H1 (cell line): ENCODE data around the gene BPI. TPM values are rescaled to one million over a fixed set of nuclear protein-coding genes. Genes with fewer than 3 reads are reported as not detected.

Experiments used
- CTCF ChIA-PET: fragments of 300-600 bp; sonication (Branson Sonifier 250); formaldehyde crosslinking; loops from one replicate; lab custom pipeline; 2021; ENCODE audit not compliant: partially characterized antibody; lab: Charles Lee
- POLR2A ChIA-PET: fragments of 300-600 bp; sonication (Branson Sonifier 250); formaldehyde crosslinking; loops from one replicate; lab custom pipeline; 2021; ENCODE audit warnings: inconsistent platforms; ENCODE audit not compliant: partially characterized antibody; lab: Charles Lee
- DNase-seq, 2 experiments: peaks; one replicate each; pipeline versions ENCODE4 v3.0.0 to v3.0.0-alpha.2; 2010 to 2022; ENCODE audit warnings: low spot score in 2 of 2, low read depth in 1 of 2, mixed read lengths in 1 of 2
- FAIRE-seq: peaks from 2 replicates; lab custom pipeline; 2011; peaks lifted over from hg19 to GRCh38; lab: Jason Lieb, UNC
- H2AFZ ChIP-seq: 2 replicates; pipeline ENCODE4 v1.8.1; 2012; ENCODE audit warnings: low read length, inconsistent platforms
- H2AK5ac ChIP-seq: 2 replicates; pipeline ENCODE4 v1.6.1; 2013; ENCODE audit warnings: low read depth, low read length
- H2BK120ac ChIP-seq: replicated peaks from 2 replicates; pipeline ENCODE3; 2013; ENCODE audit warnings: low read depth, low read length, inconsistent platforms
- H2BK12ac ChIP-seq: 2 replicates; pipeline ENCODE4 v1.6.1; 2013; ENCODE audit warnings: low read depth, low read length
- H2BK15ac ChIP-seq: 2 replicates; pipeline ENCODE4 v1.6.1; 2013; ENCODE audit warnings: low read length
- H2BK20ac ChIP-seq: 2 replicates; pipeline ENCODE4 v1.6.1; 2013; ENCODE audit warnings: low read length
- H2BK5ac ChIP-seq: 2 replicates; pipeline ENCODE4 v1.6.1; 2013; ENCODE audit warnings: low read depth, low read length
- H3K14ac ChIP-seq: 2 replicates; pipeline ENCODE4 v1.6.1; 2013; ENCODE audit warnings: inconsistent platforms; ENCODE audit not compliant: insufficient read length
- H3K18ac ChIP-seq: 2 replicates; pipeline ENCODE4 v1.6.1; 2013; ENCODE audit warnings: low read length; ENCODE audit errors: extremely low read depth
- H3K23ac ChIP-seq: 2 replicates; pipeline ENCODE4 v1.6.1; 2013; ENCODE audit warnings: inconsistent platforms; ENCODE audit not compliant: insufficient read length
- H3K23me2 ChIP-seq: 2 replicates; pipeline ENCODE4 v1.6.1; 2013; ENCODE audit warnings: low read depth, low read length
- H3K27ac ChIP-seq: 2 replicates; pipeline ENCODE4 v1.6.1; 2011; ENCODE audit warnings: low read depth, low read length, inconsistent platforms
- H3K27me3 ChIP-seq, 4 experiments: replicated peaks in 1 of 4; 1 replicate in 1 of 4; 2 replicates in 3 of 4; pipeline versions ENCODE4 v1.6.1 to v1.8.1; 2011 to 2013; ENCODE audit warnings: low read length in 3 of 4, mild to moderate bottlenecking in 3 of 4, inconsistent platforms in 2 of 4, mixed read lengths in 2 of 4, moderate library complexity in 1 of 4; ENCODE audit not compliant: control insufficient read depth in 3 of 4, insufficient read depth in 3 of 4; ENCODE audit errors: extremely low read depth in 1 of 4
- H3K36me3 ChIP-seq, 4 experiments: 2 replicates each; pipeline versions ENCODE4 v1.6.1 to v1.8.1; 2011 to 2013; ENCODE audit warnings: mild to moderate bottlenecking in 4 of 4, low read length in 3 of 4, moderate library complexity in 2 of 4, control low read depth in 1 of 4, inconsistent platforms in 1 of 4; ENCODE audit not compliant: insufficient read depth in 4 of 4, control insufficient read depth in 2 of 4
- H3K4ac ChIP-seq: replicated peaks from 2 replicates; pipeline ENCODE3; 2013; ENCODE audit warnings: low read length, low read depth, mixed read lengths, inconsistent platforms; ENCODE audit not compliant: insufficient read length
- H3K4me1 ChIP-seq, 4 experiments: replicated peaks in 1 of 4; 1 replicate in 1 of 4; 2 replicates in 3 of 4; pipeline versions ENCODE4 v1.6.1 to v1.8.1; 2011 to 2013; ENCODE audit warnings: low read length in 3 of 4, inconsistent platforms in 2 of 4, mixed read lengths in 1 of 4; ENCODE audit not compliant: insufficient read depth in 4 of 4, control insufficient read depth in 3 of 4
- H3K4me2 ChIP-seq, 2 experiments: 2 replicates each; pipeline versions ENCODE4 v1.6.1 to v1.8.1; 2011 to 2013; ENCODE audit warnings: low read depth in 2 of 2, low read length in 2 of 2, control low read depth in 1 of 2, inconsistent platforms in 1 of 2, mild to moderate bottlenecking in 1 of 2; ENCODE audit not compliant: insufficient read depth in 1 of 2
- H3K4me3 ChIP-seq, 4 experiments: fragments of 200-600, 300-600 bp in 1 of 4; sonication (generic), shearing (Covaris generic), sonication (Bioruptor Twin) in 1 of 4; 2 replicates each; pipeline versions ENCODE4 v1.5.1 to v1.8.1; 2011 to 2016; ENCODE audit warnings: low read length in 4 of 4, low read depth in 3 of 4, control low read depth in 2 of 4, inconsistent platforms in 2 of 4, mild to moderate bottlenecking in 2 of 4, mixed read lengths in 1 of 4, moderate library complexity in 1 of 4; ENCODE audit not compliant: insufficient read depth in 2 of 4; ENCODE audit errors: extremely low read depth in 1 of 4
- H3K56ac ChIP-seq: replicated peaks from 2 replicates; pipeline ENCODE3; 2013; ENCODE audit warnings: low read depth, mild to moderate bottlenecking, mixed read lengths, low read length, inconsistent platforms; ENCODE audit not compliant: insufficient read length
- H3K79me1 ChIP-seq: 2 replicates; pipeline ENCODE4 v1.6.1; 2013; ENCODE audit warnings: low read depth, low read length, control low read depth
- H3K79me2 ChIP-seq, 2 experiments: 2 replicates each; pipeline versions ENCODE4 v1.6.1 to v1.8.1; 2012 to 2013; ENCODE audit warnings: low read length in 2 of 2, mild to moderate bottlenecking in 2 of 2, inconsistent platforms in 1 of 2; ENCODE audit not compliant: insufficient read depth in 2 of 2, control insufficient read depth in 1 of 2
- H3K9ac ChIP-seq, 4 experiments: replicated peaks in 1 of 4; 1 replicate in 1 of 4; 2 replicates in 3 of 4; pipeline versions ENCODE4 v1.6.1 to v1.8.1; 2011 to 2013; ENCODE audit warnings: low read depth in 3 of 4, low read length in 3 of 4, control low read depth in 2 of 4, mild to moderate bottlenecking in 2 of 4, moderate library complexity in 2 of 4, inconsistent platforms in 1 of 4; ENCODE audit errors: extremely low read depth in 1 of 4
- H3K9me3 ChIP-seq, 2 experiments: 2 replicates each; pipeline versions ENCODE4 v1.6.1 to v1.8.1; 2012 to 2013; ENCODE audit warnings: mild to moderate bottlenecking in 2 of 2, moderate library complexity in 2 of 2, control low read depth in 1 of 2, inconsistent platforms in 1 of 2, low read depth in 1 of 2, low read length in 1 of 2, mixed read lengths in 1 of 2; ENCODE audit not compliant: insufficient read depth in 2 of 2
- H4K20me1 ChIP-seq, 2 experiments: replicated peaks in 1 of 2; 2 replicates each; pipeline versions ENCODE3 to v1.8.1; 2011 to 2013; ENCODE audit warnings: inconsistent platforms in 2 of 2, low read length in 2 of 2, mild to moderate bottlenecking in 1 of 2; ENCODE audit not compliant: insufficient read depth in 2 of 2, control insufficient read depth in 1 of 2
- H4K5ac ChIP-seq: 2 replicates; pipeline ENCODE4 v1.6.1; 2013; ENCODE audit warnings: low read length, low read depth, mixed read lengths, inconsistent platforms; ENCODE audit not compliant: insufficient read length
- H4K8ac ChIP-seq: 2 replicates; pipeline ENCODE4 v1.8.0; 2013; ENCODE audit warnings: mild to moderate bottlenecking, moderate library complexity, low read length, inconsistent platforms; ENCODE audit not compliant: insufficient read depth; ENCODE audit errors: extremely low read depth
- H4K91ac ChIP-seq: replicated peaks from 2 replicates; pipeline ENCODE3; 2013; ENCODE audit warnings: low read length, mixed read lengths, inconsistent platforms; ENCODE audit not compliant: insufficient read length
- BCL11A ChIP-seq, 2 experiments: IDR thresholded peaks; one replicate each; pipeline ENCODE4 v1.6.1; 2011; ENCODE audit warnings: low read depth in 2 of 2, low read length in 2 of 2, mild to moderate bottlenecking in 2 of 2
- HDAC6 ChIP-seq: IDR thresholded peaks from one replicate; pipeline ENCODE4 v1.7.1; 2012; ENCODE audit warnings: low read depth, mild to moderate bottlenecking, inconsistent platforms, low read length, moderate library complexity
- POLR2AphosphoS5 ChIP-seq: IDR thresholded peaks from 2 replicates; pipeline ENCODE4 v1.6.1; 2011; ENCODE audit warnings: low read depth, low read length
- SP1 ChIP-seq: IDR thresholded peaks from 2 replicates; pipeline ENCODE4 v1.6.1; 2011; ENCODE audit warnings: low read depth, low read length
- WGBS, 2 experiments: shearing (Covaris generic) in 1 of 2; methylation state at CpG; one replicate each; pipeline versions ENCODE4 v1.1.6 to v1.1.7; 2013 to 2015; ENCODE audit warnings: low lambda C conversion rate in 2 of 2, mixed read lengths in 2 of 2, inconsistent platforms in 1 of 2, low coverage in 1 of 2, missing lambda C conversion rate in 1 of 2; ENCODE audit not compliant: insufficient replicate concordance in 2 of 2, insufficient coverage in 1 of 2, insufficient read length in 1 of 2; ENCODE audit errors: extremely low coverage in 1 of 2, missing lambda C conversion rate in 1 of 2; 5-methylcytosine and 5-hydroxymethylcytosine counted together
- polyA plus RNA-seq, 7 experiments: library from polyadenylated mRNA; depleted of rRNA in 3 of 7; stranded (reverse) in 5 of 7; unstranded in 2 of 7; fragments of >200 nt in 5 of 7; fragments of 200-250 nt in 2 of 7; gene quantifications; 1 replicate in 5 of 7; 2 replicates in 1 of 7; 4 replicates in 1 of 7; pipeline versions ENCODE4 v1.2.1 to v1.2.3, GENCODE V29; 2011 to 2013; ENCODE audit warnings: missing spikeins in 2 of 7, mixed read lengths in 2 of 7
- total RNA-seq: library from RNA; stranded (reverse); fragmentation: NEBNext Ultra II Directional; extraction: Animal tissue kit (Norgen Biotek cat#: 25700); gene quantifications from 2 replicates; pipeline ENCODE4 v1.2.1, GENCODE V29; 2021

Gene BPI
- total and polyA plus RNA-seq, 2 of the 8 experiments (the other 6 are each of a cell fraction or from before 2014, with no cell fraction given), result not detected

DNA sequence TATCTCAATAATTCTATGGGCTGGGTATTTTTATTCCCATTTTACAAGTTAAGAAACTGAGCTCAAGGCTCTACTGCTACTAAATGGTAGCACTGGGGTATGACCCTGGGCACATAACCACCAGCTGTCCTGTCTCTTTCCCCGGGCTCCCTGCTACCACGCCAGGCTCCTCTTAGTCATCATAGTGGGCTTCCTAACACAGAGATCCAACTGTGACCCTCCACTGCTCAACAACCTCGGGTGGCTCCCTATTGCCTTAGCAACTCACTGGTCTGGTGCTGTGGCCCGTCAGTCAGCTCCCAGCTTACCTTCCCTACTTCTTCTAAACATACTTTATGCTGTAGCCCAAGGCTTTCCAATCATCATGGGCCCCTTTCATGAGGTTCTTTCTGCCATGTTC, 47.9 kb upstream of the BPI start:
- Histone ChIP-seq H3K23me2 (peaks cover 4% of the 10 kb centered on the region; the same call in 1 of the 2 replicates), H2BK120ac (no peak overlapping the region), H3K4me1 (peaks cover 0 to 14% (median 6%) of the 10 kb centered on the region in 4 experiments; a peak in 4 of 7 replicates), H3K18ac (no peak overlapping the region), H4K8ac (no peak overlapping the region), H3K4ac (no peak overlapping the region), H2AFZ (no peak overlapping the region), H3K4me3 (no peak overlapping the region), H3K56ac (no peak overlapping the region), H2BK15ac (no peak overlapping the region), H2BK5ac (no peak overlapping the region), H4K5ac (no peak overlapping the region), H2AK5ac (no peak overlapping the region), H3K14ac (no peak overlapping the region), H3K79me2 (no peaks in the 10 kb centered on the region), H3K4me2 (no peak overlapping the region), H4K91ac (no peak overlapping the region), H2BK12ac (no peak overlapping the region), H2BK20ac (no peak overlapping the region), H3K27ac (no peak overlapping the region), H3K9me3 (no peaks in the 10 kb centered on the region), H3K27me3 (peaks cover 0 to 16% (median 11%) of the 10 kb centered on the region in 4 experiments; a peak in 4 of 7 replicates), H3K9ac (no peak overlapping the region), H4K20me1 (no peaks in the 10 kb centered on the region), H3K79me1 (no peaks in the 10 kb centered on the region), H3K23ac (no peak overlapping the region), H3K36me3 (no peaks in the 10 kb centered on the region)
- DNase-seq, result no peak
- WGBS, 2 experiments, result 72% methylated on average over 4 of the region's 4 CpGs; no CpG with 5 or more reads in 1 of the 2 experiments
- CTCF ChIA-PET, result interaction anchor here (0.7 to 1.6 kb wide), 3 partner anchors 35 to 200 kb away, joined by 3 to 5 read pairs (median 3); no protein-coding TSS in a partner anchor
- POLR2A ChIA-PET, result no interaction called here
- FAIRE-seq, result no peak
- TF ChIP-seq BCL11A (IDR thresholded peaks at IDR 0.05; ENCODE audit: low read depth in 2 of 2, low read length in 2 of 2) (no peak), SP1 (no peak), HDAC6 (no peak), POLR2AphosphoS5 (no peak)
